Ammon's horn (tissue), 1 donor: ENCODE measurements around the gene XRCC5.
A peak's percentile ranks its signal among the peaks of the same experiment; 100 is the strongest.

Experiments used
- DNase-seq: peaks from one replicate; pipeline ENCODE4 v3.0.0-alpha.2; 2016; ENCODE audit warnings: low spot score

The XRCC5 gene

DNA sequence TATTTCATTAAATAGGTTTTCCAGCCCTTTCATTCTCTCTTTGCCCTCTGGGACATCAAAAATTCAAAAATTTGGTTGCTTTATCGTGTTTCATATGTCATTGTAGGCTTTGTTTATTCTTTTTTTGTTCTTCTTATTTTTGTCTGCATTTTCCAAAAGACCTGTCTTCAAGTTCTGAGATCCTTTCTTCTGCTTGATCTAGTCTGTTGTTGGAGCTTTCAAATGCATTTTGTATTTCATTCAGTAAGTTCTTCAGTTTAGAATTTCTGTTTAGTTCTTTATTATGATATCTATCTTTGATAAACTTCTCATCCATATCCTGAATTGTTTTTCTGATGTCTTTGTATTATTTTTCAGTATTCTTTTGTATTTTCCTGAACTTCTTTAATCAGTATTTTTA, 123.6 kb downstream of the XRCC5 start:
- DNase-seq: no peak

DNA sequence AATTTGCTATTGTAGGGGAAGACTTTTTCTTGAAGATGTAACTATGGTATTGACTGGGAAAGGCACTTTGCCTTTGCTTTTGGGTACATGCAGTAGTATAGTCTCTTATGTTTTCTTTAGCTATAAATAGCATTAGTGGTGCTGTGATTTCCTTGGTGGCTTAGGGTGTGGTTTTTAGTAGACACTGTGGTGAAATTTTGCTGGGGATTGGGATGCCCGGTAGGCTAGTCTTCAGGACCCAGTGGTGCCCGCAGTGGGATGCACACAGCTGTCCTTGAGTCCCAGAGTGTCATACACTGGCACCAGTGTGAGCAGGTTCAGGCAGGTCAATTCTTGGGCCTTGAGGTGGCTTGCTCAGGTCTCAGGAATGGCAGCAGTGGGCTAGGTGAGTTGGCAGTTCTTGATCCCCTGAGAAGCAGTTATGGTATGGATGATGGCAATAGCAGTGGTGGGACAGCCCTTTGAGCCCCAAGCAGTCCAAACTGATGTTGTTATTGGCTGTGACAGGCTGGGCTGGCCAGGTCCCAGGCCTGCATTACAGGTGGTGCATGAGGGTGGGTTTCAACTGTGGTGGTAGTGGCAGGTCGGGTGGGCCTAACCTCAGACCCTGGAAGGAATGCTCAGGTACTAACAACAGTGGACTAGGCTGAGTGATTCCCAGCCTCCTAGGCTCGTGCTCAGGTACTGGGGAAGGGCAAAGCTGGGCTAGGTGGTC, 124.3 kb downstream of the XRCC5 start:
- DNase-seq: no peak

DNA sequence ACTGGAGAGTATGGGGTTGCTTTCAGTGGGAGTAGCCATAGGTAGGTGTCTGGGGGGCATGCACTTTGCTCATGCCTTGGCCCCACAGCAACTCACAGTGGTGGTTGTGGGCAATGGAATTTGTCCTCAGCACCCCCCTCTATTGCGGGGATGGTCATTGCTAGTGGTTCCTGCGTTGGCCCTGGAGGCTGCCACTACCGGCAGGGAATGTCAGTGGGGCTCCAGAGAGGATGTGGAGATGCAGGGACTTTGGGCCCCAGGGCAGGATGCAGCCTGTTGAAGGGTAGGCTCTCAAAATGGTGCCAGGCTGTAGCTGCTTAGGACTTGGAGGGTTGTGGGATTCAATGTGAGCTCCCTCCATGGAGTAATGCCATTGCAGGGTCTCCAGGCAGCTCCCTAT, 125.0 kb downstream of the XRCC5 start:
- no peak for DNase-seq

DNA sequence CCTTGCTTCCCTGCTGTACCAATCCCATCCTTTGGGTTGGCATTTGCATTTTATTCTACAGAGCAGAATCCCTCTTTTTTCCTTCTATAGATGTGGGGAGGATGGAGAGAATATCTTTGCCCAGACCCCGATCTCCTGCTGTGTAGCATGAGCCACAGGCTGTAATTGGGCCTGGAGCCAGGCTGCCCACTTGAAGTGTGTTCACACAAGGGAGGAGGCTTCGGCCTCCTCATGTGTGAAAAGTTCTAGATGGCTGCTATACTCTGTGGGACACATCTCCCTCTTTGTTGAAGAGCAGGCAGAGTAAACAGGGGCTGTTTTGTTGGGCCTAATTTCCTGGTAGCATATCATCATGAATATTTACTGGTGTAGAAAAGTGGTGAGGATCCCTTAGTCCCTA, 126.3 kb downstream of the XRCC5 start:
- DNase-seq: no peak

DNA sequence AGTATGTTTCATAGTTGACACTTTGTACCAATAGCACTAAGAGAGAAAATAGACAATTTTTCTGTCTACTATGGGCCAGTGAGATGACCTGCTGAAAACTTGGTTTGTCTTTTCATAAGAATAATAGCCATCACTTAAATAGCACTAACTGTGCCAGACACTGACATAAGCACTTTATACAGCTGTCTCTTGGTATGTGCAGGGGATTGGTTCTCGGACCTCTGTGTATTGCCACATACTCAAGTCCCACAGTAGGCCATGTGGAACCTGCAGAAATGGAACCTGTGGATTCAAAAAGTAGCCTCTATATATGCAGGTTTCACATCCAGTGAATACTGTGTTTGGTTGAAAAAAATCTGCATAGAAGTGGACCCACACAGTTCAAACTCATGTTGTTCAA, 126.7 kb downstream of the XRCC5 start:
- DNase-seq: no peak

DNA sequence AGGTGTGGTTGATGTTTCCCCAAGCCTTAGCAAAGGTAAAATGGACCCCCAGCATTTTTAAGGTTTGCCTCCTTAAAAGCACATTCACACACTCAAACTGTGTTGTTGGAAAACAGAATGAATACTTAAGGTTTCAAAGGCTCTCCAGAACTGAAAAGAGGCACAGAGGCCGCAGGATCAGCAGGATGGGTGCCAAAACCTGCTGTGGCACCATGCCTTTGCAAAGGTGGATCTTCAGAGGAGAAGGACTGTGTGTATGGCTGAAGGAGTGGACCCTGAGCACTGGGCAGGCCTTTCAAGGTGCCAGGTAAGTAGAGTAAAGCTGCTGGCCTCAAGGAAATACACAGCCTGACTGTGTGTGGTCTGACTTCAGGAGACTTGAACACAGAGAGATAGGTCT, 127.3 kb downstream of the XRCC5 start:
- DNase-seq: no peak

DNA sequence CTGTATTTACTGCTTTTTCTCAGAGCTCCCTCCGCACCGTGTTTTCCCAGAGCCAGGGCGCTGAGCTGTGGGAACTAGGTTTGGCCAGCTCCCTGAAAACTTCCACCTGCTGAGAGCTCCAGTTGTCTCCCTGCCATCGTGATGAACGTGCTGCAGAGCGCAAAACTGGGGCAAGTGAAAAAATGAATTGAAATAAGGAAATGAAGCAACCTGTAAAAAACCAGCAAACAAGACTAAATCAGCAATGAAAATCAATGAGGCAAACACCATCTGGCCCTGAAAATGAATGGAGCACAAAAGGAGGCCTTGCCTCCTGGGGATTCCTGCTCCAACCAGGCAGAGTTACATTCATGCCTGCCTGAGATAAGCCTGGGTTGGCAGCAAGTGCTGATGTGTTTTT, 133.2 kb downstream of the XRCC5 start:
- DNase-seq: peak; percentile 43

DNA sequence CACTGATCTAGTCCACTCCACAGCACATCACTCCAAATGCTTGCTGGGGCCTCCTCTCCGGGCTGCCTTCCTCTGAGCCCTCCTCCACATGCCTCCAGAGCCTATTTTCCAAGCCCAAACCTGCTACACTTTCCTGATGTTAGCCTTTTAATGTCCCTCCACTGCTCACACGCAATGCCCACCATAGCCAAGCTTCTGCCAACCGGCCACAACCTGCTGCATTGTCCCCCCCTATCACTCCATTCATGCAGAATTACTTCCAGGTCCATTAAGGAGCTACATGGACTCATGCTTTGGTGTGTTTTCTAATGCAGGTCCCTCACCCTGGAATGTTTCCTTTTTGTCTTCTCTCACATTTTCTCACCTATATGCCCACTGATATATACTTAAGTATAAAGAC, 133.9 kb downstream of the XRCC5 start:
- DNase-seq: no peak

DNA sequence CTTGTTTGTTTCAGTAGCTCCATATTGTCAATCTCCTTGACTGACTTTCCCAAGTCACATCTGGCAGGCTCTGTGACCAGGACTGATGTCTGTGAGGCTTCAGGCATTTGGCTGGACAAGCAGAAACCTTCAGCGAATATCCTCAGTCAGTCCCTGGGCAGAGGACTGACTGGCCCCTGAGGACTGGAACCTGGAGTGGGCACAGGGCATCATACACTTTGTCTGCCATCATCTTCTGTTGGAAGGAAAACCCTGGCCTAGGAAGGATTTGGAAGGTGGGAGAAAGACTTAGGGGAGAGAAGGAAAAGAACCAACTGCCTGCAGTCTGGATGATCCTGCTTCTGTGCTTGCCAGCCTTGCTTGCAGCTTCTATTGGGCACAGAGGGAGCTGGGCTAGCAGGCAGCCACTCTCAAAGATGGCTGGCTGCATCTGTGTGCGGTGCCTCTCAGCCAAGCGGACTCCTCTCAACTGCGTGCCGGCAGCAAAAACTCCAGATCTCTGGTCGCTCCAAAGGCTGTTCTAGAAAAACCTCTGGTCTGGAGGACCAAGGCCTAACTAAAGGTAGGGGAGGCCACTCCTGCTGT, 136.3 kb downstream of the XRCC5 start:
- DNase-seq: no peak

DNA sequence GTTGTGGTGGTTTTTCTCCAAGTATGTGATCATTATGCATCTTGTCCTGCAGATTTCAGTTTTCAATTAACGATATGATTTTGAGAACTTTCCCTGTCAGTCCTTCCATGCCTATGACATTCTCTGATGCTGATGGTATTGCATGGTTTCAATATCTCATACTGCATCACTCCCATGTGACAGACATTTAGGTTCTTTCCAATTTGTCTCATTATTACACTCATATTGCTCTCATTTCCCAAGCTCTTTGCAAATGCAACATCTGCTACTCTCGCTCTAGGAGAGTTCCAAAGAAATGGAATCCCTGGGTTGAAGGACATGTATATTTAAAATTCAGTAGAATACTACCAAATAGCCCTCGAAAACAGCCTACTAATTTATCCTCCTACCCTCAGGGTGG, 137.6 kb downstream of the XRCC5 start:
- DNase-seq: no peak
